Endometrial microvascular endothelial cells (primary cell): ENCODE results near the gene ANKRD34A. TPM values are rescaled to one million over a fixed set of nuclear protein-coding genes. Genes with fewer than 3 reads are reported as not detected.

Experiments used
- in situ Hi-C: cut with HindIII; loops from 2 replicates; pipeline ENCODE4 v1.10.0; 2017; ENCODE audit warnings: low sequenced_read_pairs, low pct_unique_long_range_greater_than_20kb; ENCODE audit errors: inconsistent ontology term
- total RNA-seq: library from RNA; depleted of rRNA; stranded (reverse); fragments of >200 nt; gene quantifications from one replicate; pipeline ENCODE4 v1.2.3, GENCODE V29; 2015; ENCODE audit errors: inconsistent ontology term

Gene ANKRD34A
- total RNA-seq, result 0.46 TPM

- in situ Hi-C loops, result loop anchor here (5.0 to 10.0 kb wide), 2 partner anchors 50 to 107 kb away; partner anchors contain the start of genes ITGA10, PEX11B and PIAS3
Measured at GRCh38 chr1:145964328-145965118, at the start of gene ANKRD34A, which contains the start of gene POLR3GL. TSS of gene ANKRD34A (minus strand) at chr1:145964575. CDS start at chr1:145961759, 2,816 bp downstream. TSS of gene POLR3GL (plus strand) at chr1:145964690. CDS start at chr1:145974866, 10,176 bp downstream.

GRCh38 chr1:146013559-146013922 lies 49.2 kb upstream of the ANKRD34A start:
- in situ Hi-C loops, result no loop called here

- in situ Hi-C loops, result no loop called here
Measured at GRCh38 chr1:146012703-146013558, 48.6 kb upstream of the ANKRD34A start.

- in situ Hi-C loops, result no loop called here
Measured at GRCh38 chr1:146010126-146010738, 45.9 kb upstream of the ANKRD34A start.

- in situ Hi-C loops, result no loop called here
Measured at GRCh38 chr1:146007489-146008133, 43.2 kb upstream of the ANKRD34A start.

- in situ Hi-C loops, result no loop called here
Measured at GRCh38 chr1:146001709-146002108, 37.3 kb upstream of the ANKRD34A start.

- in situ Hi-C loops, result no loop called here
Measured at GRCh38 chr1:145999321-146000024, 35.1 kb upstream of the ANKRD34A start.

- in situ Hi-C loops, result no loop called here
Measured at GRCh38 chr1:145997718-145998023, 33.3 kb upstream of the ANKRD34A start.

- in situ Hi-C loops, result no loop called here
Measured at GRCh38 chr1:145997016-145997717, 32.8 kb upstream of the ANKRD34A start.

- in situ Hi-C loops, result no loop called here
Measured at GRCh38 chr1:145996433-145997015, 32.1 kb upstream of the ANKRD34A start, which contains the start of gene TXNIP. TSS of gene TXNIP (minus strand) at chr1:145996579. CDS start at chr1:145996266, 313 bp downstream.

GRCh38 chr1:145995964-145996432 lies 31.6 kb upstream of the ANKRD34A start:
- in situ Hi-C loops, result no loop called here

- in situ Hi-C loops, result no loop called here
Measured at GRCh38 chr1:145995148-145995881, 30.9 kb upstream of the ANKRD34A start.

- in situ Hi-C loops, result no loop called here
Measured at GRCh38 chr1:145994391-145995120, 30.2 kb upstream of the ANKRD34A start.

GRCh38 chr1:145993618-145994390 lies 29.4 kb upstream of the ANKRD34A start:
- in situ Hi-C loops, result no loop called here

GRCh38 chr1:145992958-145993617 lies 28.7 kb upstream of the ANKRD34A start:
- in situ Hi-C loops, result no loop called here
